ELF-1 (cell line): ENCODE measurements around the gene ECI1.

Experiments
- DNase-seq: peaks from one replicate; pipeline ENCODE4 v3.0.0-alpha.2; 2016; ENCODE audit warnings: low read depth, low spot score

Gene ECI1

GRCh38 chr16:2251296-2252111 lies at the start of gene ECI1:
Gene ECI1, minus strand, starts transcription at chr16:2251587. Its CDS starts 21 bp downstream, at chr16:2251566.
- peak; percentile 98 for DNase-seq

- DNase-seq: no peak
These were observed 48.5 kb upstream of the ECI1 start for GRCh38 chr16:2299915-2300192.

GRCh38 chr16:2299121-2299914 lies 47.9 kb upstream of the ECI1 start:
- DNase-seq: no peak

- no peak for DNase-seq
These were observed 47.2 kb upstream of the ECI1 start for GRCh38 chr16:2298621-2299020.

GRCh38 chr16:2297506-2297860 lies 46.1 kb upstream of the ECI1 start:
- no peak for DNase-seq

GRCh38 chr16:2296661-2297505 lies 45.5 kb upstream of the ECI1 start:
- peak; percentile 36 for DNase-seq

- DNase-seq: no peak
These were observed 43.8 kb upstream of the ECI1 start for GRCh38 chr16:2295056-2295798.

GRCh38 chr16:2292221-2292620 lies 40.8 kb upstream of the ECI1 start:
- no peak for DNase-seq

- no peak for DNase-seq
These were observed 37.9 kb upstream of the ECI1 start for GRCh38 chr16:2289282-2289681.

- no peak for DNase-seq
These were observed 37.3 kb upstream of the ECI1 start for GRCh38 chr16:2288726-2289125.

GRCh38 chr16:2287916-2288547 lies 36.6 kb upstream of the ECI1 start:
- DNase-seq: no peak

GRCh38 chr16:2286550-2286949 lies 35.2 kb upstream of the ECI1 start:
- no peak for DNase-seq

GRCh38 chr16:2285731-2286191 lies 34.4 kb upstream of the ECI1 start:
- peak; percentile 19 for DNase-seq

GRCh38 chr16:2284797-2285576 lies 33.6 kb upstream of the ECI1 start:
- DNase-seq: no peak

GRCh38 chr16:2284001-2284770 lies 32.8 kb upstream of the ECI1 start:
- no peak for DNase-seq

GRCh38 chr16:2282866-2283555 lies 31.6 kb upstream of the ECI1 start:
- DNase-seq: no peak

- no peak for DNase-seq
These were observed 30.9 kb upstream of the ECI1 start for GRCh38 chr16:2282262-2282661.

- peak; percentile 57 for DNase-seq
These were observed 29.7 kb upstream of the ECI1 start for GRCh38 chr16:2280981-2281542.
